ENCODE measurements around the gene CCL22. TPM values are rescaled to one million over a fixed set of nuclear protein-coding genes. Genes with fewer than 3 reads are reported as not detected.

Gene CCL22
- total RNA-seq, 2 experiments from 2014 or later = 0.72 to 0.91 TPM

DNA sequence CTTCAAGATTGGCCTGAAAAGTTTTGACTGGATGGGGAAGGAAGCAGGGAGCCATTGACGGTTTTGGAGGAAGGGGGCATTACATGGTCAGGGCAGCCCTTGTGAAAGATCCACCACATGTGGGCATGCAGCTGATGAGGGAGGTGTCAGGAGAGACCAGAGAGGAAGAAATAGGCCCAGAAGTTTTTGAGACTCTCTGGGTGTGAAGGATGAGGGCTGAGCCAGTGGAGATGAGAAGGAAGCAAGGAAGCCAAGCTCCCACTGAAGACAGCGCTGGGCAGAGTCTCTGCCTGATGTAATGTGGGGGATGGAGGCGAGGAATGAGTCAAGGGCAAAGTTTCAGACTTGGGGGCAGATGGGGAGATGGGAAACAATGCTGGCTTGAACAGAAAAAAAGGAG lies 46.5 kb downstream of the CCL22 start:
- H3K4me3 Mint-ChIP-seq = no peak overlapping the region
- DNase-seq = no peak
- no peak for ATAC-seq
- ChIA-PET POLR2A (no interaction called here), CTCF (interaction anchor here (0.7 to 2.4 kb wide), 6 partner anchors 8 to 109 kb away, joined by 3 to 10 read pairs (median 4); no protein-coding TSS in a partner anchor)
- no peaks in the 10 kb centered on the region for H3K9me3 Mint-ChIP-seq (ENCODE audit: low read depth)
- no peak overlapping the region for H3K27ac Mint-ChIP-seq
- H3K36me3 Mint-ChIP-seq (ENCODE audit: low read depth) = no peaks in the 10 kb centered on the region
- no peaks in the 10 kb centered on the region for H3K27me3 Mint-ChIP-seq
- H3K4me1 Mint-ChIP-seq = peaks cover 5% of the 10 kb centered on the region
- intact Hi-C loops (cut with DNase I, micrococcal nuclease) = no loop called here

- no peak overlapping the region for H3K27ac Mint-ChIP-seq
- peaks cover 5% of the 10 kb centered on the region for H3K4me1 Mint-ChIP-seq
- no peak for DNase-seq
- intact Hi-C loops (cut with DNase I, micrococcal nuclease) = no loop called here
- no peaks in the 10 kb centered on the region for H3K27me3 Mint-ChIP-seq
- no peaks in the 10 kb centered on the region for H3K9me3 Mint-ChIP-seq (ENCODE audit: low read depth)
- no peaks in the 10 kb centered on the region for H3K36me3 Mint-ChIP-seq (ENCODE audit: low read depth)
- ATAC-seq = no peak
- H3K4me3 Mint-ChIP-seq = no peak overlapping the region
- POLR2A ChIA-PET = interaction anchor here (0.5 kb wide), 1 partner anchor 61 kb away, joined by 3 read pairs; no protein-coding TSS in a partner anchor
- CTCF ChIA-PET = interaction anchor here (0.6 to 2.4 kb wide), 2 partner anchors 10 to 74 kb away, joined by 3 to 10 read pairs; no protein-coding TSS in a partner anchor
Measured at GRCh38 chr16:57406881-57407280, 48.3 kb downstream of the CCL22 start.

DNA sequence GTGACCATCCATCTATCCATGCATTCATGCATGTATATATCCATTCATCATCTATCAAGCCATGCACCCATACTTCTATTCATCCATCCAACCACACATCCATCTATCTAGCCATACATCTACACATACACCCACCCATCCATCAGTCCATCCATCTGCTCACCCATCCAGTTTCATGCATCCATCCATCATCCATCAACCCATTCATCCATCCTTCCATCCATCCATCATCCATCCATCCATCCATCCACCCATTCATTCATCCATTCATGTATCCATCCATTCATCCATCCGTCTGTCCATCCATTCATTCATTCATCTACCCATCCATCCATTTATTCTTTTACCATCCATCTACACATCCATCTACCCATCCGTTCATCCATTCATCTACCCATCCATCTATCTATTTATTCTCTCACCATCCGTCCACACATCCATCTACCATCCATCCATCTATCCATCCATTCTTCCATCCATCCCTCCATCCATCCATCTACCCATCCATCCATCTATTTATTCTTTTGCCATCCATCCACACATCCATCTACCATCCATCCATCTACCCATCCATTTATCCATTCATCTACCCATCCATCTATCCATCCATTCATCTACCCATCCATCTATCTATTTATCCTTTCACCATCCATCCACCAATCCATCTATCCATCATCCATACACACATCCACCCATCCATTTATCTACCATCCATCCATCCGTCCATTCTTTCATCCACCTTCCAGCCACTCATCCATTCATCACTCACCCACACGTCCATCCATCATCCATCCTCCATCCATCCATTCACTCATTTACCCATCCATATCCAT lies 49.2 kb downstream of the CCL22 start:
- ATAC-seq (no peak), DNase-seq (no peak)
- ChIA-PET POLR2A (no interaction called here), CTCF (interaction anchor here (0.6 kb wide), 1 partner anchor 75 kb away, joined by 3 read pairs; no protein-coding TSS in a partner anchor)
- H3K4me1 Mint-ChIP-seq = peaks cover 5% of the 10 kb centered on the region
- H3K27me3 Mint-ChIP-seq = no peaks in the 10 kb centered on the region
- H3K27ac Mint-ChIP-seq = no peak overlapping the region
- H3K4me3 Mint-ChIP-seq = no peak overlapping the region
- H3K9me3 Mint-ChIP-seq (ENCODE audit: low read depth) = no peaks in the 10 kb centered on the region
- intact Hi-C loops (cut with DNase I, micrococcal nuclease) = no loop called here
- H3K36me3 Mint-ChIP-seq (ENCODE audit: low read depth) = no peaks in the 10 kb centered on the region

DNA sequence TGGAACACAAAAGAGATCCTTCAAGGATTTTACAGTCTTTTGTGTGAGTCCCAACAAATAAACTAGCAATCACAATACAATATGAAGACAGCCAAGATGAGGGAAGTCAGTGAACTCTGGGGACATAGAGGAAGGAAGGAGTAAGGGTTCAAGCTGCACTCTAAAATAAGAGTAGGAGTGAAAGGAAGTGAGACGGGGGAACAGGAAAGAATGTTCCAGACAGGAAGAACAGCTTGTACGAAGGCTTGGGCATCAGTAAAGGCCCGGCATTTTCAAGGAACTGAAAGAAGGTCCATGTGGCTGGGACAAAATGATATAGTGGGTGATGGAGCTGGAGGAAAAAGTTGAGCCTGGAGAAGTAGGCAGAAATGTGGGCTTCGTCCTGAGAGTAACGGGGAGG lies 50.5 kb downstream of the CCL22 start:
- H3K9me3 Mint-ChIP-seq (ENCODE audit: low read depth) = no peaks in the 10 kb centered on the region
- DNase-seq (no peak), ATAC-seq (no peak)
- H3K4me3 Mint-ChIP-seq = no peak overlapping the region
- POLR2A ChIA-PET = no interaction called here
- no peak overlapping the region for H3K27ac Mint-ChIP-seq
- H3K36me3 Mint-ChIP-seq (ENCODE audit: low read depth) = no peaks in the 10 kb centered on the region
- no peaks in the 10 kb centered on the region for H3K27me3 Mint-ChIP-seq
- CTCF ChIA-PET = interaction anchor here (1.0 kb wide), 1 partner anchor 9 kb away, joined by 13 read pairs; no protein-coding TSS in a partner anchor
- H3K4me1 Mint-ChIP-seq = peaks cover 5% of the 10 kb centered on the region
- intact Hi-C loops (cut with DNase I, micrococcal nuclease) = no loop called here

- CTCF ChIA-PET = interaction anchor here (1.0 kb wide), 1 partner anchor 8 kb away, joined by 13 read pairs; no protein-coding TSS in a partner anchor
- POLR2A ChIA-PET = no interaction called here
- Mint-ChIP-seq H3K27me3 (no peaks in the 10 kb centered on the region), H3K4me1 (peaks cover 4% of the 10 kb centered on the region), H3K4me3 (no peak overlapping the region), H3K36me3 (ENCODE audit: low read depth) (no peaks in the 10 kb centered on the region), H3K9me3 (ENCODE audit: low read depth) (no peaks in the 10 kb centered on the region), H3K27ac (no peak overlapping the region)
- ATAC-seq = no peak
- intact Hi-C loops (cut with DNase I, micrococcal nuclease) = loop anchor here in 1 of 2 experiments (10.0 kb wide), 1 partner anchor 325 kb away; no protein-coding TSS in a partner anchor
- DNase-seq = no peak
Measured at GRCh38 chr16:57409870-57410587, 51.4 kb downstream of the CCL22 start.

- Mint-ChIP-seq H3K4me1 (no peaks in the 10 kb centered on the region), H3K27me3 (no peaks in the 10 kb centered on the region), H3K4me3 (no peak overlapping the region), H3K27ac (no peak overlapping the region), H3K9me3 (ENCODE audit: low read depth) (no peaks in the 10 kb centered on the region), H3K36me3 (ENCODE audit: low read depth) (no peaks in the 10 kb centered on the region)
- DNase-seq (no peak), ATAC-seq (no peak)
- intact Hi-C loops (cut with DNase I, micrococcal nuclease) = loop anchor here in 1 of 2 experiments (10.0 kb wide), 1 partner anchor 327 kb away; no protein-coding TSS in a partner anchor
- POLR2A ChIA-PET = no interaction called here
- CTCF ChIA-PET = interaction anchor here (0.8 to 1.0 kb wide), 2 partner anchors 108 to 111 kb away, joined by 3 to 4 read pairs; no protein-coding TSS in a partner anchor
Measured at GRCh38 chr16:57411362-57411976, 52.9 kb downstream of the CCL22 start.

- no peaks in the 10 kb centered on the region for H3K36me3 Mint-ChIP-seq (ENCODE audit: low read depth)
- H3K4me1 Mint-ChIP-seq = peaks cover 7% of the 10 kb centered on the region
- H3K27ac Mint-ChIP-seq = no peak overlapping the region
- DNase-seq (no peak), ATAC-seq (no peak)
- no peaks in the 10 kb centered on the region for H3K27me3 Mint-ChIP-seq
- ChIA-PET CTCF (interaction anchor here (0.6 to 1.6 kb wide), 7 partner anchors 8 to 152 kb away, joined by 3 to 7 read pairs (median 4); partner anchors contain the start of gene CCL17), POLR2A (interaction anchor here (1.1 kb wide), 1 partner anchor 125 kb away, joined by 5 read pairs; no protein-coding TSS in a partner anchor)
- no peak overlapping the region for H3K4me3 Mint-ChIP-seq
- H3K9me3 Mint-ChIP-seq (ENCODE audit: low read depth) = no peaks in the 10 kb centered on the region
- intact Hi-C loops (cut with DNase I, micrococcal nuclease) = loop anchor here in 1 of 2 experiments (10.0 kb wide), 1 partner anchor 328 kb away; no protein-coding TSS in a partner anchor
Measured at GRCh38 chr16:57412584-57412983, 54.0 kb downstream of the CCL22 start.

- POLR2A ChIA-PET = interaction anchor here (1.1 kb wide), 1 partner anchor 124 kb away, joined by 5 read pairs; no protein-coding TSS in a partner anchor
- Mint-ChIP-seq H3K4me3 (no peak overlapping the region), H3K27me3 (no peaks in the 10 kb centered on the region), H3K9me3 (ENCODE audit: low read depth) (no peaks in the 10 kb centered on the region), H3K27ac (no peak overlapping the region), H3K36me3 (ENCODE audit: low read depth) (no peaks in the 10 kb centered on the region), H3K4me1 (peaks cover 10% of the 10 kb centered on the region)
- DNase-seq = no peak
- intact Hi-C loops (cut with DNase I, micrococcal nuclease) = loop anchor here in 1 of 2 experiments (10.0 kb wide), 1 partner anchor 329 kb away; no protein-coding TSS in a partner anchor
- ATAC-seq = no peak
- CTCF ChIA-PET = interaction anchor here (0.5 to 1.6 kb wide), 8 partner anchors 9 to 830 kb away, joined by 3 to 7 read pairs (median 4); partner anchors contain the start of gene CCL17
Measured at GRCh38 chr16:57413301-57413730, 54.7 kb downstream of the CCL22 start.

DNA sequence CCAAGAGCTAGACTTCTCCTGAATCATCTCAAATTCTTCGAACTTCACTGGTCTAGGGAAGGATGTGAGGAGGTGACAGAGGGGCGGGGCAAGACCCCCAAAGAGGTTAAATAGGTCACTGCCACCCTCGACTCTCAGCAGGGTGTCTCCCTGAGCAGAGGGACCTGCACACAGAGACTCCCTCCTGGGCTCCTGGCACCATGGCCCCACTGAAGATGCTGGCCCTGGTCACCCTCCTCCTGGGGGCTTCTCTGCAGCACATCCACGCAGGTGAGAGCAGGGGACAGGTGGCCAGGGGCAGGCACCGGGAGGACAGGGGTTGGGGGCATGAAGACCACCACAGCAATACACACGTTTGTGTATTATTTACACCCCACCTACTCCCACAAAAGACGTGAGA lies 55.1 kb downstream of the CCL22 start:
- ChIA-PET POLR2A (interaction anchor here (0.6 kb wide), 1 partner anchor 49 kb away, joined by 5 read pairs; no protein-coding TSS in a partner anchor), CTCF (interaction anchor here (0.5 to 1.6 kb wide), 7 partner anchors 8 to 830 kb away, joined by 3 to 7 read pairs (median 4); partner anchors contain the start of gene CCL17)
- Mint-ChIP-seq H3K4me1 (peaks cover 13% of the 10 kb centered on the region), H3K36me3 (ENCODE audit: low read depth) (no peaks in the 10 kb centered on the region), H3K27me3 (no peaks in the 10 kb centered on the region), H3K4me3 (no peak overlapping the region), H3K27ac (no peak overlapping the region), H3K9me3 (ENCODE audit: low read depth) (no peaks in the 10 kb centered on the region)
- DNase-seq (no peak), ATAC-seq (no peak)
- intact Hi-C loops (cut with DNase I, micrococcal nuclease) = loop anchor here in 1 of 2 experiments (10.0 kb wide), 1 partner anchor 329 kb away; no protein-coding TSS in a partner anchor

Measured in activated CD4-positive, alpha-beta T cell treated with anti-CD3 and anti-CD28 coated beads for 36 hours (primary cell).